HG03469 (cell line): Measurements from ENCODE around the gene CACNA2D4.

Experiments used
- ATAC-seq: cut with Tn5 transposase; IDR thresholded peaks from one replicate; pipeline ENCODE4 v1.9.1; 2021; ENCODE audit warnings: mild to moderate bottlenecking, moderate library complexity, moderate number of reproducible peaks; ENCODE audit not compliant: unreplicated experiment

CACNA2D4 gene

GRCh38 chr12:1919284-1919683 lies 832 bp upstream of the CACNA2D4 start:
- ATAC-seq = no peak

DNA sequence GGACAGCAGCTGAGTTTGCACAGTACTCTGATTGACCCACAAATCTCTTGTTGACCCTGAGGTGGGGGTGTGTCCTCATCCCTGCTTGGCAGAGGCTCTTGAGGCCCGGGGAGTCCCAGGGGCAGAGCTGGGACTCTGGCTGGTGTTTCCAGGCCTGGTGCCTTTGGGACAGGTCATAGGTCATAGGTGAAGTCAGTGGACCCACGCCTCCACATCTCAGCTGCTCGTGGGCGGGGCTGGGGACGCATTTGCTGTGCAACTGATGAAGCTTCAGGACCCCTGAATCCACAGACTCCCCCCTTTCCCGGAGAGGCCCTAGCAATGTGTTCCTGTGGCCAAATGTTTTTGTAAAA lies 408 bp upstream of the CACNA2D4 start:
- no peak for ATAC-seq

DNA sequence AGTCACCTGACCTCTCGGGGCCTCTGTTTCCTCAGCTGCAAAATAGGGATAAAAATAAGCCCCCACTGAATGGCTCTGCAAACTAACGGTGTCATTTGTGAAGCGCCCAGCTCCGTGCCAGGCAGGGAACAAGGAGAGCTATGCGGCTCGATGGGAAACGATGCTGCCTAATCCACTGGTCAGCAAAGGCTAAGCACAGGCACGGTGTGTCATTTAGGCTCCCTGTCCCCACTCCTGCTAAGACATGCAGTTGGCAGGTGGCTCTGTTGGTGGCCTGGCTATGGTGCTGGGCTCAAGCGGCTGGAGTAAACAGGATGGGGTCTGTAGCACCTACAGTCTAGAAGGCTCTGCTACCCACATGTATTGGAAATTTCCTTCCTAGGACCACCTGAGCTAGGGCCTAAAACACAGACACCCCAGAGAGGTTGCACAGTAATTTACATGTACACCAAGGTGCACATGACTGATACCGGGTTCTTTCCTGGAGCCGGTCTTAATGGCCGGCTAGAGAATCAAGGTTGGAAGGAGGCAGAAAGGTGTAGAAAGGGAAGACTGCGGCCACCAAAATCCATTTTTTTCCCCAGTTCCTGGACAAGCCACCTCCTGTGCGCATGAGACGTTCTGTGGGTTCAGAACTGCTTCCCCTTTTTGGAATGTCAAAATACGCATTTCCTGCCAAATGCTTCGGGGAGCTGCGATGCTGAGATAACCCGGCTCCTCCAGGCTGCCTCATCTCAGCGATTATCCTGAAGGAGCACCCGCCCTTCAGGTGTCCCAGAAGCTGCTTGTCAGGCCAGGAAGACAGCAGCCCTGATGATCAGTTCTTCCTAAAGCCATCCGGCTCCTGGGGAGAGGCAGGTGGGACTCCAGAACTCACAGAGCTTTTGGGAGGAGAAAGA lies 1.0 kb downstream of the CACNA2D4 start:
- no peak for ATAC-seq

DNA sequence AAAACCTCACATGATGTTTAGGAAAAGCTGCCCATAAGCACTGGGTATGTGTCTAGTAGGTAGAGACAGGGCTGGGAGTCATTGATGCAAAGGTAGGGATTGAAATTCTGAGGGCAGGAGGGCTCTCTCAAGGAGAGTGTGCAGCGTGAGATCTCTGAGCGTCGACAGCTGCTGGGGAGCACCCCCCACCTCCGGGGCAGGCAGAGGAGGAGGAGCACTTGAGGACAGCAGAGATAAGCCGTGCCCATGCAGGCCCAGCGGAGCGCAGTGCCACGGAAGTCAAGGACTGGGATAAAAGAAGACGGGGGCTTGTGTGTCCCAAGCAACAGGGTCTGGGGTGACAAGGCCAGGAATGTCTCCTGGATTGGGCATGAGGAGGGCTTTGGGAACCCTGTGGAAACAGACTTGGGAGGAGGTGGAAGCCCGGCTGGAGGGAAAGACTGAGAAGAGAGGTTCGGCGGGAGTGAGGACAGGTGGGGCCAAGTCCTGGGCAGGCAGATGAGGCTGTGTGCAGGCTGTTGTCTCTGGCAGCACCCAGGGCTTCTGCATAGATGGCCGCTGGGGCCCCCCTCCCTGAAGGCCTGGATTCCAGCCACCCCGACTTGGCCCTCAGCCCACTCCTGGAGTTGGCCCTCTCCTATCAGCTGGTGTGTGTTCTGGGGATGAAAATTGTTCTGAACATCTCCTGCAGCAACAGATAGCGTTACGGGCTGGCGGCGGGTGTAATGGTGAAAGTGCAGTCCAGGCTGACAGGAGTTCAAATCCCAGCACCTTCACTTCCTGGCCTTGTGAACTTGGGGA lies 1.9 kb downstream of the CACNA2D4 start:
- ATAC-seq = no peak

- ATAC-seq = no peak
Observed at GRCh38 chr12:1915082-1915968, 3.1 kb downstream of the CACNA2D4 start.

DNA sequence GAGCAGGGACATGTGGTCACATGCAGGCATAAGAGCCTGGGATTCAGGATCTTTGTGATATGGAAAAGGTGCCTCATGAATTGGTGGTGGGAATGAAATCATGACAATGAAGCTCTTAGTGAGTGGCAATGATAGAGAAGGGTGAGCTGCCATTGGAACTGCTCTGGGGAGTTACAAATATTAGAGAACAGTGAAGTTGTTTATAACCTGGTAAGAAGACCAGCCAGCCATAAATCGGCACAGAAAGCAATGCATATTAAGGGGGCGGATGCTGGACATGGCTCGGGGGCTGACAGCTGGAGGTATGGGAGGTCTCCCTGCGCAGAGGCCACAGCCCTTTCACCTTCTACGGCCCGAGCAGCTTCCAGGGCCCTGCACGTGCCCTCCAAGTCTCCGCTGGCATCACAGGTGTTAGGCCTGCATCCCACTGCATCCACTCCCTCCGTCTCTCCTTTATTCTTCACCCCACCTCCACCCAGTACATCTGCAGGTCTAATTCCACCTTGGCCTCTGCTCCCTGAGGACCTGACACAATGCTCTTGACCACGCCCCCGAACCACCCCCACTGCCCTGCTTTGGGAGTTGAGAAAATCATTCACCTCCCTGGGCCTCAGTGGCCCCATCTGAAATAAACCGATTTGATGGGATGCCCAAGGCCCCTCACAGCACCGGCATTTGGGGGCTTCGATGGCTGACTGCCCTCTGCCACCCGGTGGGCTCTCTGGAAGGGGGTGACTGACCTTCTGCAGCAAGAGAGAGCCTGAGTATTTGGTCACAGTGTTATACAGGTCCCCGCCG lies 4.1 kb downstream of the CACNA2D4 start:
- no peak for ATAC-seq

- no peak for ATAC-seq
Observed at GRCh38 chr12:1913377-1914113, 4.9 kb downstream of the CACNA2D4 start.

DNA sequence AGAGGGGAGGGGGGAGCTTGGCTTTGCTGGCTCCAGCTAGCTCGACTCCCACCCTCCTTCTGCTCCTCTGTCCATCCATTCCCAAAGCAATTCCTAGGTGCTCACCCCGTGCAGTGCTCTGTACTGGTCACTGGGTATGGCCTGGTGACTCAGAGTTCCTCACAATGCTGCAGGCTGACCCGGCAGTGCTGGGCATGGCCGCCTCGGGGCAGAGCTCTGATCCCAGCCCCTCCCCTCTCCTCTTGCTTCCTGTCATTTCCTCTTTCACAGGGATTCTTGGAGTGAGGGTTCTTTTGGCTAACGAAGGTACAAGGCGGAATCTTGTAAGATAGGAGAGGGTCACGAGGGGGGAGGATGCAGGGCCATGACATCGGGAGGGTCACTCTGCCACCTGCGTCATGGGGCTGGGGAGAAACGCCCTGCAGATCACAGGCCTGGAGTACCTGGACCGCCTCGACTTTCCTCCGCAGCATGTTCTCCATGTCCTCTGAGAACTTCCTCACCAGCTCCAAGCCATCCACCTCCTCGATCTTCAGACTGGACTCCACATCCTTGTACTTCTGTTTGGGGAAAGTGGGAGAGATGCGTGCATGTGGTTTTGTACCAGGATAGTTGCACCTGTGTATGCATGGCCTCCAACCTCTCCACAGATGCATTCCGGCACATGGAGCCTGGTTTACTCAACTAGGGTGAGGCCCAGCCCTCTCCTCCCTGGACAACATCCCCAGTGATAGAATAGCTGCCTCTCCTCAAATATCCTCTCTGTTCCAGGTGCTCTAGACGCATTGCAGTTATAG lies 5.7 kb downstream of the CACNA2D4 start:
- ATAC-seq = no peak

- ATAC-seq = no peak
Observed at GRCh38 chr12:1911598-1912575, 6.6 kb downstream of the CACNA2D4 start.

- no peak for ATAC-seq
Observed at GRCh38 chr12:1910468-1910867, 8.0 kb downstream of the CACNA2D4 start.

DNA sequence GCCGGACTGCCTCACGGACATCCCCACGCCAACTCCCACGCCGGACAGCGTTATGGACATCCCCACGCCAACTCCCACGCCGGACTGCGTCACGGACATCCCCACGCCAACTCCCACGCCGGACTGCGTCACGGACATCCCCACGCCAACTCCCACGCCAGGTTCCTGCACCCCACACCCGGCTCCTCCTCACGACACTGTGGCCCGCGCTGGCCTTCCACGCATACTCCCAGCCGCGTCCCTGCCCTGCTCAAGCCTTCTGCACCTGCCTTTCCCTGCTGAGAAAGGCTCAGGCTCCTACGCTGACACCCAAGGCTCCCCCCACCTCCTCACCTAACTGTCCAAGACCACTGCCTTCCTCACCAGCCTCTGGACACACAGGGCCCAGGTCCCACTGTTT lies 9.7 kb downstream of the CACNA2D4 start:
- no peak for ATAC-seq

DNA sequence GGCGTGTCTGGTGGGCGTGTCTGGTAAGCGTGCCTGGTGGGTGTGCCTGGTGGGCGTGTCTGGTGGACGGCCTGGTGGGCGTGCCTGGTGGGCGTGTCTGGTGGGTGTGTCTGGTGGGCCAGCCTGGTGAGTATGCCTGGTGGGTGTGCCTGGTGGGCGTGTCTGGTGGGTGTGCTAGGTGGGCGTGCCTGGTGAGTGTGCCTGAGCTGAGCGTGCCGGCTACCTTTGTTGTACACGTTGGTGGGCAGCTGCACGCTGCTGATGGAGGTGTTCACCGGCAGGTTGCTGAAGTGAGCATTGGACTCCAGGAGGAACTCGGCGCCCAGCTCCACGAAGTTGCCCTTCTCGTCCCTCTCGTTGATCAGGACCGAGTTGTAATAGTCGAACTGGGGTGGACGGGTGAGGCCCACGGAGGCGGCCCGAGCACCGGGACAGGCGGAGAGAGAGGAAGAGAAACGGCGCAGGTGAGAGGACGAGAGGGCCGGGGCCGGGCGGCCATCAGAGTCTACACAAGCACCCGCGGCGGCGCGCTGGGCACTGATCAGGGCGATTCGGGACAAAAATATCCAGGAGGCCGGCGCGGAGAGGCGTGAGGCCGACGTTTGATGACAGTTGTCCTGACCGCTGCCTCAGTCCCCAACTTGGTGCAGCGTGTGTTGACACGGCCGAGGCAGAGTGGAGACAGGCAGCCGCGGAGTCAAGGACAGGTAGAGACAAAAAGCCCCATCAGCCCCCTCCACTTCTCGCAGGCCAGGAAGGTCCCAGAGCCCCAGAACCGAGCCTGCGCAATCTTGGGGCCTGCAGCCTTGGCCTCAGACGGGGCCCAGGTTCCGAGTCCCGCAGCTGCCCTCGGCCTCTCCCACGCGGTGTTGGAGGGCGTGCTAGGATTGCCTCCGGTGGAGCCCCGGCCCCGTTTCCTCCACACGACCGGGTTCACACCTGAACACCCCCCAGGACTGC lies 10.5 kb downstream of the CACNA2D4 start:
- ATAC-seq = no peak

GRCh38 chr12:1906579-1906978 lies 11.9 kb downstream of the CACNA2D4 start:
- no peak for ATAC-seq

DNA sequence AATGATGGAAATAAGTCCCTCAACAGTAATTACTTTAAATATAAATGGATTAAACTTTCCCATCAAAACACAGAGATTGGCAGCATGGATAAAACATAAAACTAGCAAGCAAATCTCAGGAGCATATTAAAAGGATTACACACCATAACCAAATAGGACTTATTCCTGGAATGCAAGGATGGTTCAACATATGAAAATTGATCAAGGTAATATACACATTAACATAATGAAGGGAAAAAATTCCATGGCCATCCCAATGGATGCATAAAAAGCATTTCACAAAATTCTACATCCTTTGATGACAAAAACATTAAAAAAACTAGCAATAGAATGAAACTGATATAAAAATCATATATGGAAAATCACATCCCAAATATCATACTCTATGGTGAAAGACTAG lies 13.6 kb downstream of the CACNA2D4 start:
- ATAC-seq = no peak

DNA sequence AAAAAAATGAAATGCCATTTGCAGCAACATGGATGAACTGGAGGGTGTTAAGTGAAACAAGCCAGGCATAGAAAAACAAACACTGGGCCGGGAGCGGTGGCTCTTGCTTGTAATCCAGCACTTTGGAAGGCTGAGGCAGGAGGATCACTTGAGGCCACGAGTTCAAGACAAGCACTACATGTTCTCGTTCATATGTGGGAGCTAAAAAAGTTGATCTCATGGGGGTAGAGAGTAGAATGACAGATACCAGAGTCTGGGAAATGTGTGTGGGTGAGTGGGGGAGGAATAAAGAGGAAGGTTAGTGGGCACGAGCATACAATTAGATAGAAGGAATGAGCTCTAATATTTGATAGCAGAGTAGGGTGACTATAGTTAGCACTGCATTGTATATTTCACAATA lies 21.5 kb downstream of the CACNA2D4 start:
- no peak for ATAC-seq

DNA sequence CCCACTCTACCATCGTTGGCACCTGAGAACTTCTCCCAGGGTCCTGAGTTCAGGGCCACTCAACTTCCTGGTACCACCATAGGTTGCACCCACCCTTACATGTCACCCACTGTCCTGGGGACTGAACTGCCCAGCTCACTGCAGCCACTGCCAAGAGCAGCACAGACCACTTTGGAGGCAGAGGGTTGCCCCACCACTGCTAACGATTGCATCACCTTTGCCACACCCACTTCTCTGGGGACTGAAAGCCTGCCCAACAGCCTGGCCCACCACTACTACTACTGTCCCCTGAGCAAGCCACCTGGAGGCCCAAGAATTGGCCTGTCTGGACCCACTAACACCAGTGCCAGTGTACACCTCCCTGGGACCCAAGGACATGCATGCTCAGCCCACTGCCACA lies 27.6 kb downstream of the CACNA2D4 start:
- no peak for ATAC-seq
